ENCODE results near the gene FBN1. TPM values are rescaled to one million over a fixed set of nuclear protein-coding genes. Genes with fewer than 3 reads are reported as not detected.
A peak's percentile ranks its signal among the peaks of the same experiment; 100 is the strongest.

Gene FBN1
- total RNA-seq, 1 experiment from 2014 or later = 0.82 TPM

DNA sequence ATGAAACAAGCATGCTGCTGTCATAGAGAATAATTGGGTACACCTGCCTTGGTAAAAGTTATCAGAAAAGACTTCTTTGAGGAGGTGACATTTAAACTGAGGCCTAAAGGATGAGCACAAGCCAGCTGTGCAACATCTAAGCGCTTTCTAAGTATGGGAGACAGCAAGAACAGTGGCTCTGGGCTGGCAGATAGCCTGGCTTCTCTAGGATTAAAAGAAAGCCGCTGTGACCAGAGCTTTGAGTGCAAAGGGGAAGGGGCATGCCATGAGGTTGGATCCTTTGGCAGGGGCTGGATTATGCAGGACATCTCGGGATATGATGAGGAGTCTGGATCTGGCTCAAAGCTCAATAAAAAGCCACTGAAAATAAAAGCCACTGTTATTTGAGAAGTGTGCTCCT is 99.2 kb downstream of the FBN1 start:
- in situ Hi-C loops (cut with HindIII; ENCODE audit: low pct_unique_long_range_greater_than_20kb, low sequenced_read_pairs) = no loop called here
- no peak for DNase-seq (ENCODE audit: low read depth, low spot score)

DNA sequence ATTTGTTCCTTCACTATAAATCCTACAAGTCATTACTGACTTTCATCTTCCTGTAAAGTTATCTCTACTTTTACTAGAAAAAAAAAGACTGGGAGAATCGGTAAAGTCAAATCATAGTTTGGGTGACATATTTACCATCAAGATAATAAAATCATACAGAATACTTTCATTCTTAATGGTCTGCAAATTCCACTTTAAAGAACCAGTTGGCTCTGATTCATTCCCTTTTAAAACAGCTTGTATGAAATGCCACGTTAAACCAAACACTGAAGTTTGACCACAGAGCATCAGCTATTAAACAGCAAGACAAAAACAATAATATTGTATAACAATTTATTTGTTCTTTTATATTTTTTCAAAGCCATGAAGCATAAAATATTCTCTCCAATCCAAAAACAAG is 100.7 kb downstream of the FBN1 start:
- in situ Hi-C loops (cut with HindIII; ENCODE audit: low pct_unique_long_range_greater_than_20kb, low sequenced_read_pairs) = no loop called here
- DNase-seq (ENCODE audit: low read depth, low spot score) = no peak

DNA sequence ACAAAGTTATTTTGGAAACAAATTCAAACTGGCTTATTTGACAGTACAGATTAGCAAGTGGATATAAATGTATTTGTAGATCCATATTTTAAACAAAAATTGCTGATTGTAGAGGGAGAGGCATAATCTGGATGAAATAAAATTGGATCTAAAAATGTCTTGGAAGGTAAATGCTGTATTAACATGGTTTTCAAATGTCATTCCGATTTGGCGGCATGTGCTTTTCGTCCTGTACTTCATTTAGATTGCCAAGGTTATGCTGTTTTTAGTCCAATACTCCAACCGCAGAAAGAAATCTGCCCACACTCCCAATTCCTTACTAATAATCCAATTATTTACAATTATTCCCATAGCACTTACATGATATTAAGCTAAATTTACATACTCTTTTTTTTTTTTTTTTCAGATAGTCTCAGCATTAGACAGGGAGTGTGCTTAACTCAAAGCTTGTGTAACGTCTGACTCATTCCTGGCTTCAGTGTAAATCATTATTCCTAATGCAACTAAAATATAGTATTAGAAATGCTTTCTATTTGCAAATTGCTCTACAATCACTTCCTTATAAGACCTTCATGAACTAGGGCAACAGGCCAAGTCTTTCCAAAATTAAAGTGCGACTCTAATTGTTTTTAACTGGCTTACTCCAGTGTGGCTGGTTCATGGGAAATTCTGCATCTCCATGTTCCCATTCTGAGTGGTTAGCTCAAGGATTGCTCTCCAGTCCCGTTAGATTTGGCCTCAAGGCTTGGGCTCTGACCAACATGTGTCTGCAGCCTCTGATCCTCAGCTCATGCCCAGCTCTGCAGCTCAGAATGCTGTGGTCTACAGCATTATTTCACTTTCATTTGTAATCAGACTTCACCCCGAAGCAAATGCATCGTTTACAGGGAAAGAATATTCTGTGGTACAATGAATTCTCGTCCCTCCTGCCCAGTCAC is 103.9 kb downstream of the FBN1 start:
- in situ Hi-C loops (cut with HindIII; ENCODE audit: low pct_unique_long_range_greater_than_20kb, low sequenced_read_pairs) = no loop called here
- peak; percentile 3 for DNase-seq (ENCODE audit: low read depth, low spot score)

DNA sequence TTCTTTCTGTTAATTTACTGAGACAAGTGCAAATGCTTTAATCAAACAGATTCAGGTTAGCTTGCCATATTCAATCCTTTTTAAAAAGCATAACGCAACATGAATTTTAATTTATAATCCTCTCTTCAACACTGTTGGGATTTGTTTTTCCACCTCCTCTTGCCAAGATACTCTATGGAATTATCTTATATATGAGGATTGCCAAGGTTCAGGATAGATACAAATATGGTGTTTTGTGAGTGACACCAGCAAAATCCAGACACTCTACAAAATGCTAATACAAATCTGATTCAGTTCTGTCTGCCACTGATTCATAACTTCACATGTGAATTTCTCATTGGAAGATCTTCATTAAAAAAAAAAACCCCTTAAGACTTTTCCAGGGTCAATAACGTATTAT is 104.8 kb downstream of the FBN1 start:
- no peak for DNase-seq (ENCODE audit: low read depth, low spot score)
- in situ Hi-C loops (cut with HindIII; ENCODE audit: low pct_unique_long_range_greater_than_20kb, low sequenced_read_pairs) = no loop called here

DNA sequence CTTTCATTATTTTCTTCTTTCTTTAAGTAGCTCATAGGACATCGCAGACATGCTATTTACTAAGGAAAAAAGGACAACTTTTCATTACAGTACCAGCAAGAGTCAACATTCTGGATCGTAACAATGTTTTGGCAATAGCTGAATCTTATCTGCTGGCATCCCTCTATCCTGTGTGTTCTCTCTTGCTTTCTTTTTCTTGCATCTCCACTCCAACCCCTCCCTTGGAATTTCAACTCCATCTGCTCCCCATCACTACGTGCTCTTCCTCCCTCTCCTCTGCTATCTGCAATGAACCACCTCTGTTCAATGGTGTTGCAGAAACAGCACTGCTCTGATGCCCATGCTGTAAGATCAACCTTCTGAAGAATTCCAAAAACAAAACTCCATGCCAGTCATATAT is 106.6 kb downstream of the FBN1 start:
- no peak for DNase-seq (ENCODE audit: low read depth, low spot score)
- in situ Hi-C loops (cut with HindIII; ENCODE audit: low pct_unique_long_range_greater_than_20kb, low sequenced_read_pairs) = no loop called here

DNA sequence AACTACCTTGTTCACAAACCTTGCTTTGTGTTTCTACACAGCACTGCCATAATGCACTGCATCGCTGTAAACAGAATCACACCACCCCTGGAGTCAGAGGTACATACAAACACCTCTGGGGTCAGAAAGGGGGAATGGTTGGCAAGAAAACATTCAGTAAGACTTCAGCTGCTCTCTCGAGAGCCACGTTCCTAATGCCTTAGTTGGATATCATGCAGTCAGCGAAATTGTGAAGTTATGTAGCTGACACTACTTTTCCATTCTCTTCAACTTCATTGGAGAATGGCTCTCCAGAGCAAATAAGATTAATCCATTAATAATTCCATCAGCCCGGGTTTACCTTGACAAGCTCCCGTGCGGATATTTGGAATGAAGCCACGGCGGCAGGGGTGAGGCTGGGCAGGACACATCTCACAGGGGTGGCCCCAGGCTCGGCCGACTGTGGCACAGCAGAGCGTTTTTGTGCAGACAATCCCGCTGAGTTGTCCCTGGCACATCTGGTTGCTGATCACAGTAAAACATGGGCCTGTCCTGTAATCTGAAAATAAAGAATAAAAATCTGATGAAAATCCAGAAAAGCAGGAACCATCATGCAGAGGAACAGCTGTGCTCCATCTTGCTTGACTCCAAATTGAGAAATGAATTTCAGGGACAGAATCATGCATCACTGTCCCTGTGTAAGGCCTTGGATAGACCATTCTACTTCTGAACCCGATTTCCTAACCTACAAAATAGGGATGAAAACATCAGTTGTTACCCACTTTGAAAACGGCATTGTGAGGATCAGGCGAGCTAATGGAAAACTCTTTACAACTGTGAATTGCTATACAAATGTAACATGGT is 108.0 kb downstream of the FBN1 start:
- in situ Hi-C loops (cut with HindIII; ENCODE audit: low pct_unique_long_range_greater_than_20kb, low sequenced_read_pairs) = no loop called here
- no peak for DNase-seq (ENCODE audit: low read depth, low spot score)

DNA sequence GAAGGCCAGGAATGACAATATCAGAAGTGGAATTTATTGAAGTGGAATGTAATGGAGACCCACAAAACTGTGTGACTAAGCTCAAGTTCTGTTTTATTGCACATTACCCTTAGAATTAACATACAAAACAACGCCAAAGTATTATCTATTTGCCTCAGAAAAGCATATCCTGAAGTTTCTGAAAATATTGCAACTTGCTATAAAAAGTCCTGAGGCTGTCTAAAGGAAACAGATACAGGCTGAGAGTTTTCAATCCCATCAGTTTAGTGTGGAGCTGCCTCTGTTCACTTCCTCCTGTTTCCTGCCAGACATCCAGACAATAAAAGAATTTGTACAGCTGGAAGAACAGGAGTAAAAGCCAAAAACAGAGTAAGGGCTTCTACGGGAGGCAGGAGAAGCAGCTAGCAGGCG is 108.8 kb downstream of the FBN1 start:
- in situ Hi-C loops (cut with HindIII; ENCODE audit: low pct_unique_long_range_greater_than_20kb, low sequenced_read_pairs) = no loop called here
- DNase-seq (ENCODE audit: low read depth, low spot score) = no peak

DNA sequence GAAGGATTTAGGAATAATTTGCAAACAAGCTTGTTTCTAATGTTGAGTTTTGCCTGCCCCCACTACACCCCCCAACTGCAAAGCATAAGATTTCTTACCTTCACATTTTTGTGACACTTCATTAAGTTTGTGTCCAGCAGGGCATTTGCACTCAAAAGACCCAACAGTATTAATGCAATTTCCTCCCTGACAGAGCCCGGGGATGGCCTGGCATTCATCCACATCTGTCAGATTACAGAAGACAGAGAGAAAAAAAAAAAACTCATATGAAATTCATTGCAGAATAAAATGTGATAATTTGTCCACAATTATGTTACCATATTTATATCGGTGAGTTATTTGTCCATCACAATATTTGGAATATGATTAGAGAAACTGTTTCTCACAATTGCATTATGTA is 111.5 kb downstream of the FBN1 start:
- in situ Hi-C loops (cut with HindIII; ENCODE audit: low pct_unique_long_range_greater_than_20kb, low sequenced_read_pairs) = no loop called here
- no peak for DNase-seq (ENCODE audit: low read depth, low spot score)

DNA sequence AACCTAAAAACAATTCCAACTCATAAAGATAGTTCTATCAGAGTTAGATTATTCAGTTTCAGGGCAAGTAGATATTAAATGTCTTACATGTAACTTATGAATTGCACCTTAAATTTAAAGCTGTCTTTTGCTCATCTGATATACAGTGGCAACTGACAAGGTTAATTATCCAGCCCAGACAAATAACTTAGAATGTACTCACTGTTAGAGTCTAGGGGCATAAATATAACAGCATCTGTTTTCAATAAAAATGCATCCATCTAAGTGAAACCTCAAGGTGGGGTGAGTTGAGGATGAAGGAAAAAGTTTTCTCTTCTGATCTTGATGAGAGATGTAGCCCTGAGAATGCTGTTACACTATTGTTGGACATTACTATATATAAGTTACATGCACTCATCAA is 112.6 kb downstream of the FBN1 start:
- DNase-seq (ENCODE audit: low read depth, low spot score) = no peak
- in situ Hi-C loops (cut with HindIII; ENCODE audit: low pct_unique_long_range_greater_than_20kb, low sequenced_read_pairs) = no loop called here

DNA sequence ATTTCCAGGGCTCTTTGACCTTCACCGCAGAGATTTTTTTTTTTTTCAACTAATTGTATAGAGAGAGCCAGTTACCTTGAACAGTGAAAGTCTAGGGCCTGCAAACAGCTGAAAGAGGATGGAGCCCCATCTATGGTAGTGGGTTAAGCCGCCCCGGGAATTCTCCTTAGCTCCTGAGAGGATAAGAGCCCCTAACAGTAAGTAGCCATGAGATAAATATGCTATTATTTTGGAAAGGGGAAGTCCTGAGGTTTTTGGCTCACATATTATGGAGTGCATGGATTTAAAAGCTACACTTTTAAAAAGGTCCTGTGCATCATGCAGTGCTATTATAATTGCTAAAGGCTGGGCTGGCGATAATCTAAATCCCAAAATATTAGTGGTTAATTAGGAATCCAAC is 115.0 kb downstream of the FBN1 start:
- DNase-seq (ENCODE audit: low read depth, low spot score) = no peak
- in situ Hi-C loops (cut with HindIII; ENCODE audit: low pct_unique_long_range_greater_than_20kb, low sequenced_read_pairs) = no loop called here

DNA sequence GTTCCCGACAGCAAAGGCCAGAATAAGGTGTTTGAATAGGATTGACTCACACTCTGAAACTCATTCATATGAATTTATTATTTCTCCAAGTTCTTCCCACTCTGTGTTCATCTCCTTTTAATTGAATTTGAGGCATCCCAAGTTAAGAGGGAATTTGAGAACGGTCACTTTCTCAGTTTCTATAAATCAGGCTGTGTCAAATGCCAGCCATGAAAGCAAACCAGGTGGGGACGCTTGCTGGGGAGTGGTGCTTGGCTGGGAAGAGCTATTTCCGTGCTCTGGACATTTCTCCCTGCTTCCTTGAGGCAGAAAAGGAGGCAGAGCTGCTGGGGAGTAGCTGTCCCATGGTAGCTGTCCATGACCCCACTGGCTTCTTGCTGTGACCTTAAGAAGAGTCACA is 116.6 kb downstream of the FBN1 start:
- in situ Hi-C loops (cut with HindIII; ENCODE audit: low pct_unique_long_range_greater_than_20kb, low sequenced_read_pairs) = no loop called here

DNA sequence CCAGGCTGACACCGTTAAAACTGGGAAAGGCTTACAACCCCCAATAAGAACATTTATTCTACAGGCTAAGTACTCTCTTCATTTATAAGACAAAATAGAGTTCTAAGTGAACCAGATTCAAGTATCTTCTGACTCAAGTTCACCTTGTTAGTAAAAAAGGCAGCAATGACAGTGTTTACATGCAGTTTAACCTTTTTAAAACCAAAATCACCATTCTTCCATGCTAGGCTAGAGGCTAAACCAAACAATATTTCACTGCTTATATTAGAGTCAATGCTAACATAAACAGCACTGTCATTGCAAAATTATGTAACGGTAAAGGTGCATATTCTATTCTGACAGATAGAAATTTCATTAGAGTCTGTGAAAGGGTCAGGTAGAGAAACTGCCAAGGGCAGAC is 118.0 kb downstream of the FBN1 start:
- in situ Hi-C loops (cut with HindIII; ENCODE audit: low pct_unique_long_range_greater_than_20kb, low sequenced_read_pairs) = no loop called here

More for the DNA sequence above, 116.6 kb downstream of the FBN1 start:
- no peak for DNase-seq (ENCODE audit: low read depth, low spot score)

DNA sequence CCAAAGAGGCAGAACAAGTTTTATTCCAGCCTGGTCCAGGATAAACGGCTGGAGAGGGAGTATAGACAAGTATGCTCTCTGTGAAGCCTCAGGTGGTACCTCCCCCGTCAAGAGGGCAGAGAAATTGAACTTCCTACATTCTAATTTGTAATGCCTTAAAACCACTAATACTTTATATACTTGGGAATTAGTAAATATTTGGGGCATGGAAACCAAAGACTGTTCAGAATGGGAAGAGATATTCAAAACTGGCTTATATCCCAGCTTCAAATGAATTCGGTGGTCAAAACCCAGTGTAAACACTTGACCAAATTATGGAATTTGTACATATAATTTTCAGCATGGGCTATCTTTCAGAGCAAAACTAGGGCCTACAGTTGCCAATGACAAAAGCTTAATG is 122.6 kb downstream of the FBN1 start:
- in situ Hi-C loops (cut with HindIII; ENCODE audit: low pct_unique_long_range_greater_than_20kb, low sequenced_read_pairs) = no loop called here
- no peak for DNase-seq (ENCODE audit: low read depth, low spot score)

More for the DNA sequence above, 118.0 kb downstream of the FBN1 start:
- no peak for DNase-seq (ENCODE audit: low read depth, low spot score)

DNA sequence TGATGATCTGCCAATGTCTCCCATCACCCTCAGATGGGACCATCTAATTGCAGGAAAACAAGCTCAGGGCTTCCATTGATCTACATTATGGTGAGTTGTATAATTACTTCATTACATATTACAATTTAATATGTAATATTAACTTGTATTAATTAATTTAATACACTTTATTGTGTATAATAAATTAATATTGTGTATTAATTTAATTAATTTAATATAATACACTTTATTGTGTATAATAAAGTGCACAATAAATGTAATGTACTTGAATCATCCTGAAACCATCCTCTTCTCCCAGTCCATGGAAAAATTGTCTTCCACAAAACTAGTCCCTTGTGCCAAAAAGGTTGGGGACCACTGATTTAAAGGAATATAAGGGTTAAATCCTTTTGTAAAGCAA is 123.4 kb downstream of the FBN1 start:
- no peak for DNase-seq (ENCODE audit: low read depth, low spot score)
- in situ Hi-C loops (cut with HindIII; ENCODE audit: low pct_unique_long_range_greater_than_20kb, low sequenced_read_pairs) = no loop called here

DNA sequence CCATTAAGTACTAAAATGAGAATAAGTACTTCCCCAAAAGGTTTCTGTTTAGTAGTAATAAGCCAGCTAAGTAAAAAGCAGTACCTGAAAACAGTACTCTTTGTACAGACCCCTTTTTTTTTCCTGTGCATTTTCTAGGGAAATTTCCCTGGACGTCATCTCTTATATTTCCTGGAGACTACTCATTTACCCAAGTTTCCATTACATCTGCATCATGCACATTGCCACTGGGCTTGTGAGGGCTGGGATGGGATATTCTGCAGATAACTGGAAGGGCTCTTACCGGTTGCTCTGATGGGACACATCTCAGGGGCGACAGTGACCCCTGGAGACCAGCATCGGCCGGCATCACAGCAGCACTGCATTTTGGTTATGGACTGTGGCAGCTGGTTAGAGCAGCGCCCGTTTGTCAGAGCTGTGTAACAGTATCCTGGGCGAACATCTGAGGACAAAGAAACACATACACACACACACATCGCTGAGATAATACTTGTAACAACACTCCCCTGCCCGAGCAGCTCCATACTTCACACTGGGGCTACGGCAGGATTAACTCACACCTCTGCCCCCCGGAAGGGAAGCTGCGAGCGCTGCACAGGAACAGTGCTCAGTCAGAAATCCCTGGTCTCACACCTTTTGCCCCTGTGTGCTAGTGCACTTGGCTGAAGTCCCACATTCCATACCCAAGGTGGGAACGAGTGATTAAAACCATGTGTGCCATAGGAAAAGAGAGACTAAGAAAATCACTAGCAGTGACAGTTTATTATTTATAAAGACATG is 124.9 kb downstream of the FBN1 start:
- in situ Hi-C loops (cut with HindIII; ENCODE audit: low pct_unique_long_range_greater_than_20kb, low sequenced_read_pairs) = no loop called here
- peak; percentile 62 for DNase-seq (ENCODE audit: low read depth, low spot score)

DNA sequence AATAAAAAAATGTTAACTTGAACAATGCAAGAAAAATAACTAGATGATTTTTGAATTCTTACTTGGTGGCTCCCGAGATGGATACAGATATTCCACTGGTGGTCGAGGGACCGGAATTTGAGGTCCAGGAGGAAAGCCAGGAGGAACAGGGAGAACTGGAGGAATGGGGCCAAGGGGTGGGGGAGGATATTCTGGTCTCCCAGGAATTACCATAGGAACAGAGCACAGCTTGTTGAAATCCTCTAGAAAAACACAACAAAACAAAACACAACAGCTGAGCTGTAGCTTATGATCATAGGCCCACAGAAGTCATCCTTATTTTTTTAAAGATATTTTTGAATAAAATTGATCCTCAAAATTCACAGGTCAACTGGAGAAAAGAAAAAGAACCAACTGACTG is 129.4 kb downstream of the FBN1 start:
- in situ Hi-C loops (cut with HindIII; ENCODE audit: low pct_unique_long_range_greater_than_20kb, low sequenced_read_pairs) = no loop called here

DNA sequence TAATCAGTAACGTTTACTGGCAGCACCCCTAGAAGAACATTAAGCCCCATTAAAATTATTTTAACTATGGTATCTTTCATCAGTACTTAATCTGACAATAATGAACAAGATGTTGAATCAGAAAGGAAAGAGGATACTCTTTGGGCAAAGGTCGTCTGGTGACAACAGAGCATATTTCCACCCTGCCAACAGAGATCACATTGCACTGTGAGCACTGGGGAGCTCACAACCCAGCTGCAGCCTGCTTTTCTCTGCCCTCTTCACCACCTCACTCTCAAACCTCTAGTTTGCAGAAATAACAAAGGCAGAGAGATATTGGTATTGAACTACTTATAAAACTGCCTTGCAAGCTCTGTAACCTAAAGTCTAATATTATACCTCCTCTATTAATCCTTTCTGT is 130.0 kb downstream of the FBN1 start:
- DNase-seq (ENCODE audit: low read depth, low spot score) = no peak
- in situ Hi-C loops (cut with HindIII; ENCODE audit: low pct_unique_long_range_greater_than_20kb, low sequenced_read_pairs) = no loop called here

More for the DNA sequence above, 129.4 kb downstream of the FBN1 start:
- DNase-seq (ENCODE audit: low read depth, low spot score) = no peak
